ENCODE measurements around the gene MYT1.

- TF ChIP-seq CTCF (conservative IDR thresholded peaks at IDR 0.05): no peak
- no peak for TF ChIP-seq EZH2 (IDR thresholded peaks at IDR 0.05; ENCODE audit: low read depth)
These were observed 4.3 kb downstream of the MYT1 start for GRCh38 chr20:64168381-64169090.

All from PC-9 (cell line).